Endometrium (tissue), 2 donors: ENCODE measurements around the gene SPNS3.

Source experiments
- FAIRE-seq: peaks from 2 replicates; lab custom pipeline; 2012; peaks lifted over from hg19 to GRCh38; lab: Jason Lieb, UNC
- donor health status: control.
- donor health status: control.

Gene SPNS3

GRCh38 chr17:4530799-4531730 lies 97.3 kb downstream of the SPNS3 start:
- no peak for FAIRE-seq

- FAIRE-seq, result no peak
Observed at GRCh38 chr17:4531988-4532736, 98.4 kb downstream of the SPNS3 start.

GRCh38 chr17:4532860-4533522 lies 99.3 kb downstream of the SPNS3 start:
- no peak for FAIRE-seq

- FAIRE-seq, result no peak
Observed at GRCh38 chr17:4533523-4534504, 100.1 kb downstream of the SPNS3 start.

GRCh38 chr17:4534515-4534914 lies 100.8 kb downstream of the SPNS3 start:
- no peak for FAIRE-seq

- FAIRE-seq, result no peak
Observed at GRCh38 chr17:4534928-4535666, 101.4 kb downstream of the SPNS3 start.

GRCh38 chr17:4535667-4536258 lies 102.0 kb downstream of the SPNS3 start:
- FAIRE-seq, result no peak

GRCh38 chr17:4536259-4536741 lies 102.6 kb downstream of the SPNS3 start:
- no peak for FAIRE-seq

- FAIRE-seq, result no peak
Observed at GRCh38 chr17:4536742-4537411, 103.1 kb downstream of the SPNS3 start.
